H1 (cell line): ENCODE data around the gene INPP5A.

Experiments used
- EP300 ChIP-seq, 2 experiments: IDR thresholded peaks; 1 replicate in 1 of 2; 2 replicates in 1 of 2; pipeline ENCODE4 v1.6.1; 2011 to 2012; ENCODE audit warnings: low read depth in 2 of 2, low read length in 2 of 2, mild to moderate bottlenecking in 2 of 2, borderline replicate concordance in 1 of 2, inconsistent platforms in 1 of 2, moderate library complexity in 1 of 2
- EZH2 ChIP-seq: fragments of 200-600 bp; sonication (generic); IDR thresholded peaks from 2 replicates; pipeline ENCODE4 v1.7.1; 2012; ENCODE audit warnings: low read depth, mild to moderate bottlenecking, moderate library complexity, low read length, inconsistent platforms; ENCODE audit not compliant: severe bottlenecking
- FOSL1 ChIP-seq: IDR thresholded peaks from 2 replicates; pipeline ENCODE4 v1.6.1; 2011; ENCODE audit warnings: mild to moderate bottlenecking, low read depth, low read length, moderate library complexity; ENCODE audit not compliant: insufficient read depth
- GTF2F1 ChIP-seq: IDR thresholded peaks from 2 replicates; pipeline ENCODE4 v1.6.1; 2012; ENCODE audit warnings: low read depth, low read length, improper control_type of control experiment, borderline replicate concordance
- POLR2A ChIP-seq, 2 experiments: IDR thresholded peaks; 1 replicate in 1 of 2; 2 replicates in 1 of 2; pipeline ENCODE4 v1.6.1; 2011; ENCODE audit warnings: low read depth in 2 of 2, low read length in 2 of 2, mild to moderate bottlenecking in 2 of 2; ENCODE audit errors: control extremely low read depth in 1 of 2
- RAD21 ChIP-seq, 2 experiments: IDR thresholded peaks in 1 of 2; conservative IDR thresholded peaks in 1 of 2; 2 replicates each; pipeline ENCODE4 v1.6.1; 2011; ENCODE audit warnings: low read depth in 2 of 2, low read length in 2 of 2, improper control_type of control experiment in 1 of 2, inconsistent platforms in 1 of 2, mild to moderate bottlenecking in 1 of 2, moderate library complexity in 1 of 2
- RFX5 ChIP-seq: IDR thresholded peaks from 2 replicates; pipeline ENCODE4 v1.6.1; 2011; ENCODE audit warnings: low read depth, low read length, improper control_type of control experiment, borderline replicate concordance
- RNF2 ChIP-seq: fragments of 200-900, 300-1000 bp; sonication (generic); IDR thresholded peaks from 2 replicates; pipeline ENCODE4 v1.7.1; 2016; ENCODE audit warnings: borderline replicate concordance, low read depth, mild to moderate bottlenecking, antibody characterized with exemption, low read length; ENCODE audit not compliant: poor library complexity, severe bottlenecking; ENCODE audit errors: missing control alignments
- SP1 ChIP-seq: IDR thresholded peaks from 2 replicates; pipeline ENCODE4 v1.6.1; 2011; ENCODE audit warnings: low read depth, low read length
- SRF ChIP-seq: IDR thresholded peaks from 2 replicates; pipeline ENCODE4 v1.6.1; 2011; ENCODE audit warnings: mild to moderate bottlenecking, low read depth, low read length, moderate library complexity
- TAF1 ChIP-seq: IDR thresholded peaks from 2 replicates; pipeline ENCODE4 v1.6.1; 2011; ENCODE audit warnings: mild to moderate bottlenecking, low read depth, low read length
- ZNF274 ChIP-seq: IDR thresholded peaks from 2 replicates; pipeline ENCODE4 v1.7.0; 2012; ENCODE audit warnings: low read length, borderline replicate concordance; ENCODE audit errors: extremely low read depth
- TF ChIP-seq, protein P1 (sequence below), 3 experiments: IDR thresholded peaks; 1 replicate in 2 of 3; 2 replicates in 1 of 3; pipeline versions ENCODE4 v1.5.1 to v1.6.1; 2011; ENCODE audit warnings: low read length in 3 of 3, mild to moderate bottlenecking in 3 of 3, inconsistent platforms in 2 of 3, low read depth in 1 of 3, moderate library complexity in 1 of 3; ENCODE audit not compliant: insufficient read depth in 1 of 3; ENCODE audit errors: control extremely low read depth in 1 of 3

DNA sequence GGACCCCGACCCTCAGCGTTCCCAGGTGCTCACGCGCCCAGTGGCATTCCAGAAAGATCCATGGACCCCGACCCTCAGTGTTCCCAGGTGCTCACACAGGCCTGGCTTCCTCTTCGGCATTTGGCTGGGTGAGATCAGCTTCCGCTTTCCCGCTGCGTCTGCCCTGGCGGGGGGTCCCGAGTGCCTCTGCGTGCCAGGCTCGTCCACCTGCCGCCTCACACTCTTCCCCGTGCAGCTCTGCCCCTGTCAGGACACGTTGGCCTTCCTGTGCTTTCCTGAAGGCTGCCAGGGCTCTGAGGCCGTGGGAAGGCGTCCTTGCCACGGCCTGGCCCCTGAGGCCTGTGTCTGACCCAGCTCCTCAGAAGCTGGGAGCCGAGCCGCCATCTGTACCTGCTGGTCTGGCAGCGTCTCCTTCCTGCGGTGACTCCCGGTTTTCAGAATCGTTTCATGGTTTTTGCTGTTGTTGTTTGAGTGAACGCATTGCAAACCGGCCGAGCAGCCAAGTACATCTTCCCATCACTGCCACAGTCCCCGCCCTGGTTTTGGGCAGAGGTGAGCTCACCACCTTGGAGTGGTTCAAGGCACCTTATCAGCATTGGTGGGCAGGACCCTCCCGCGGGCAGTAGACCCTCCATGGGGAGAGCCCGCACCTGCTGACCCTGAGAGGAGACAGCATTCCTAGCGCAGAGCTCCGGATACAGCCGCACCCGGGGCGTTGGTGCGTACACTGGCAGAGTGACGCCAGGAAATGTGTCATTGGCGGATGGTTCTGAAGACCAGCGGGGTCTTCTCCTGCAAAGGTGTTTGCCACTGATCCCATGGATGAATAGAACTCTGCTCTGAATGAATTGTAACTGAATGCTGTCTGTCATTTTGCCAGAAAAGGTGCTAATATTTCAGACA, 231.0 kb downstream of the INPP5A start:
- TF ChIP-seq EP300 (IDR thresholded peaks at IDR 0.05; ENCODE audit: borderline replicate concordance in 1 of 2, low read depth in 2 of 2, low read length in 2 of 2) (no peak), TAF1 (no peak), POLR2A (IDR thresholded peaks at IDR 0.05; ENCODE audit: control extremely low read depth in 1 of 2, low read depth in 2 of 2, low read length in 2 of 2) (no peak), SRF (no peak), SP1 (no peak), GTF2F1 (no peak), EZH2 (no peak), ZNF274 (no peak), RAD21 (IDR thresholded peaks at IDR 0.05 in 1 of 2, conservative IDR thresholded peaks at IDR 0.05 in 1 of 2; ENCODE audit: low read depth in 2 of 2, low read length in 2 of 2) (no peak), FOSL1 (no peak), RNF2 (no peak), RFX5 (no peak)
- TF ChIP-seq, protein P1, sequence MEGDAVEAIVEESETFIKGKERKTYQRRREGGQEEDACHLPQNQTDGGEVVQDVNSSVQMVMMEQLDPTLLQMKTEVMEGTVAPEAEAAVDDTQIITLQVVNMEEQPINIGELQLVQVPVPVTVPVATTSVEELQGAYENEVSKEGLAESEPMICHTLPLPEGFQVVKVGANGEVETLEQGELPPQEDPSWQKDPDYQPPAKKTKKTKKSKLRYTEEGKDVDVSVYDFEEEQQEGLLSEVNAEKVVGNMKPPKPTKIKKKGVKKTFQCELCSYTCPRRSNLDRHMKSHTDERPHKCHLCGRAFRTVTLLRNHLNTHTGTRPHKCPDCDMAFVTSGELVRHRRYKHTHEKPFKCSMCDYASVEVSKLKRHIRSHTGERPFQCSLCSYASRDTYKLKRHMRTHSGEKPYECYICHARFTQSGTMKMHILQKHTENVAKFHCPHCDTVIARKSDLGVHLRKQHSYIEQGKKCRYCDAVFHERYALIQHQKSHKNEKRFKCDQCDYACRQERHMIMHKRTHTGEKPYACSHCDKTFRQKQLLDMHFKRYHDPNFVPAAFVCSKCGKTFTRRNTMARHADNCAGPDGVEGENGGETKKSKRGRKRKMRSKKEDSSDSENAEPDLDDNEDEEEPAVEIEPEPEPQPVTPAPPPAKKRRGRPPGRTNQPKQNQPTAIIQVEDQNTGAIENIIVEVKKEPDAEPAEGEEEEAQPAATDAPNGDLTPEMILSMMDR (IDR thresholded peaks at IDR 0.05; ENCODE audit: control extremely low read depth in 1 of 3, insufficient read depth in 1 of 3, low read depth in 1 of 3, low read length in 3 of 3) = no peak
